WTC11 (cell line): ENCODE data around the gene ATP9B. TPM values are rescaled to one million over a fixed set of nuclear protein-coding genes. Genes with fewer than 3 reads are reported as not detected.
"Not testable (repeated sequence)": the region's sequence is repeated elsewhere in the genome, so short reads cannot be mapped to it uniquely, and the experiment has no call there.

Experiments
- ATAC-seq: fragments of 200-7000 bp; cut with Tn5 transposase; 2 replicates; pipeline ENCODE4 v1.10.0; 2021; ENCODE audit warnings: mild to moderate bottlenecking, moderate library complexity
- CTCF ChIA-PET: fragments of 300-600 bp; sonication (Branson Sonifier 250); formaldehyde crosslinking; loops from one replicate; lab custom pipeline; 2021; ENCODE audit warnings: antibody characterized with exemption; lab: Charles Lee
- POLR2A ChIA-PET: fragments of 350-600 bp; sonication (Branson Sonifier 250); formaldehyde crosslinking; loops from one replicate; lab custom pipeline; 2021; ENCODE audit warnings: antibody characterized with exemption; lab: Charles Lee
- DNase-seq: peaks from one replicate; pipeline ENCODE4 v3.0.0; 2021; ENCODE audit warnings: low spot score
- H3K27ac Mint-ChIP-seq: 2 replicates; pipeline ENCODE4 v1.8.0; 2021; ENCODE audit warnings: mixed read lengths
- H3K27me3 Mint-ChIP-seq: 2 replicates; pipeline ENCODE4 v1.8.0; 2021; ENCODE audit warnings: low read depth, mild to moderate bottlenecking, moderate library complexity, mixed read lengths
- H3K36me3 Mint-ChIP-seq: 2 replicates; pipeline ENCODE4 v1.8.0; 2021; ENCODE audit warnings: mixed read lengths
- H3K4me1 Mint-ChIP-seq: 2 replicates; pipeline ENCODE4 v1.8.0; 2022; ENCODE audit warnings: mixed read lengths
- H3K4me3 Mint-ChIP-seq: 2 replicates; pipeline ENCODE4 v1.8.0; 2021; ENCODE audit warnings: mild to moderate bottlenecking, moderate library complexity, mixed read lengths
- H3K9me3 Mint-ChIP-seq: 2 replicates; pipeline ENCODE4 v1.8.0; 2021; ENCODE audit warnings: mixed read lengths
- ATF1 ChIP-seq: sonication (generic); formaldehyde crosslinking; IDR thresholded peaks from 2 replicates; pipeline ENCODE4 v1.8.1; 2023; ENCODE audit warnings: mild to moderate bottlenecking, moderate library complexity, missing genetic modification reagents
- CTCF ChIP-seq: fragments of 200-600 bp; IDR thresholded peaks from 2 replicates; pipeline ENCODE4 v1.8.0; 2022; ENCODE audit warnings: antibody characterized with exemption
- EMX1 ChIP-seq: fragments of 250-450 bp; sonication (Bioruptor Pico); IDR thresholded peaks from 2 replicates; pipeline ENCODE4 v1.8.0; 2021; ENCODE audit warnings: mild to moderate bottlenecking
- FOXP1 ChIP-seq: sonication (generic); formaldehyde crosslinking; IDR thresholded peaks from 2 replicates; pipeline ENCODE4 v1.8.0; 2022; ENCODE audit warnings: missing genetic modification reagents, mild to moderate bottlenecking, moderate library complexity, borderline replicate concordance
- RORB ChIP-seq: fragments of 250-450 bp; sonication (Bioruptor Pico); IDR thresholded peaks from 2 replicates; pipeline ENCODE4 v1.9.0; 2021; ENCODE audit warnings: mild to moderate bottlenecking
- TEAD1 ChIP-seq: sonication (generic); formaldehyde crosslinking; IDR thresholded peaks from 2 replicates; pipeline ENCODE4 v1.8.0; 2022; ENCODE audit warnings: mild to moderate bottlenecking, missing genetic modification reagents
- ZNF263 ChIP-seq: sonication (generic); formaldehyde crosslinking; IDR thresholded peaks from 2 replicates; pipeline ENCODE4 v1.8.1; 2022; ENCODE audit warnings: low read depth, mild to moderate bottlenecking, moderate library complexity, missing genetic modification reagents
- ZNF281 ChIP-seq: sonication (generic); formaldehyde crosslinking; IDR thresholded peaks from 2 replicates; pipeline ENCODE4 v1.8.0; 2023; ENCODE audit warnings: mild to moderate bottlenecking, missing genetic modification reagents
- ZNF671 ChIP-seq: fragments of 250-450 bp; sonication (Bioruptor Pico); IDR thresholded peaks from 2 replicates; pipeline ENCODE4 v1.8.0; 2021; ENCODE audit warnings: mild to moderate bottlenecking
- total RNA-seq: library from RNA; stranded (reverse); gene quantifications from 3 replicates; pipeline ENCODE4 v1.2.3, GENCODE V29; 2021
- TF ChIP-seq, protein P1 (sequence below): fragments of 250-450 bp; sonication (Bioruptor Pico); IDR thresholded peaks from 2 replicates; pipeline ENCODE4 v1.8.0; 2021; ENCODE audit warnings: mild to moderate bottlenecking
- TF ChIP-seq, protein P2 (sequence below): fragments of 250-450 bp; sonication (Bioruptor Pico); IDR thresholded peaks from 2 replicates; pipeline ENCODE4 v1.9.0; 2021; ENCODE audit warnings: mild to moderate bottlenecking, borderline replicate concordance
- TF ChIP-seq, protein P3 (sequence below): sonication (generic); formaldehyde crosslinking; IDR thresholded peaks from 2 replicates; pipeline ENCODE4 v1.8.1; 2022; ENCODE audit warnings: low read depth, missing genetic modification reagents, borderline replicate concordance
- TF ChIP-seq, protein P4 (sequence below): sonication (generic); formaldehyde crosslinking; IDR thresholded peaks from 2 replicates; pipeline ENCODE4 v1.8.1; 2023; ENCODE audit warnings: mild to moderate bottlenecking, missing genetic modification reagents
- TF ChIP-seq, protein P5 (sequence below): sonication (generic); formaldehyde crosslinking; IDR thresholded peaks from 2 replicates; pipeline ENCODE4 v1.8.0; 2022; ENCODE audit warnings: mild to moderate bottlenecking, missing genetic modification reagents

The ATP9B gene
- total RNA-seq, 1 experiment from 2014 or later: 19.0 TPM

- CTCF ChIA-PET: no interaction called here
- Mint-ChIP-seq H3K4me1 (peaks cover 3% of the 10 kb centered on the region; the same call in 1 of the 2 replicates), H3K27ac (no peak overlapping the region), H3K4me3 (no peak overlapping the region), H3K27me3 (no peaks in the 10 kb centered on the region), H3K36me3 (peaks cover 19% of the 10 kb centered on the region), H3K9me3 (peaks cover 8% of the 10 kb centered on the region)
- ATAC-seq (no peak), DNase-seq (no peak)
- POLR2A ChIA-PET: no interaction called here
- TF ChIP-seq ZNF263 (no peak), ZNF281 (no peak), RORB (CRISPR knock-in tag) (no peak), FOXP1 (CRISPR knock-in tag) (no peak), CTCF (no peak), ATF1 (CRISPR knock-in tag) (no peak), TEAD1 (CRISPR knock-in tag) (no peak), EMX1 (CRISPR knock-in tag) (no peak), ZNF671 (CRISPR knock-in tag) (no peak)
- TF ChIP-seq, protein P1, sequence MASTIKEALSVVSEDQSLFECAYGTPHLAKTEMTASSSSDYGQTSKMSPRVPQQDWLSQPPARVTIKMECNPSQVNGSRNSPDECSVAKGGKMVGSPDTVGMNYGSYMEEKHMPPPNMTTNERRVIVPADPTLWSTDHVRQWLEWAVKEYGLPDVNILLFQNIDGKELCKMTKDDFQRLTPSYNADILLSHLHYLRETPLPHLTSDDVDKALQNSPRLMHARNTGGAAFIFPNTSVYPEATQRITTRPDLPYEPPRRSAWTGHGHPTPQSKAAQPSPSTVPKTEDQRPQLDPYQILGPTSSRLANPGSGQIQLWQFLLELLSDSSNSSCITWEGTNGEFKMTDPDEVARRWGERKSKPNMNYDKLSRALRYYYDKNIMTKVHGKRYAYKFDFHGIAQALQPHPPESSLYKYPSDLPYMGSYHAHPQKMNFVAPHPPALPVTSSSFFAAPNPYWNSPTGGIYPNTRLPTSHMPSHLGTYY: no peak
- TF ChIP-seq, protein P2, sequence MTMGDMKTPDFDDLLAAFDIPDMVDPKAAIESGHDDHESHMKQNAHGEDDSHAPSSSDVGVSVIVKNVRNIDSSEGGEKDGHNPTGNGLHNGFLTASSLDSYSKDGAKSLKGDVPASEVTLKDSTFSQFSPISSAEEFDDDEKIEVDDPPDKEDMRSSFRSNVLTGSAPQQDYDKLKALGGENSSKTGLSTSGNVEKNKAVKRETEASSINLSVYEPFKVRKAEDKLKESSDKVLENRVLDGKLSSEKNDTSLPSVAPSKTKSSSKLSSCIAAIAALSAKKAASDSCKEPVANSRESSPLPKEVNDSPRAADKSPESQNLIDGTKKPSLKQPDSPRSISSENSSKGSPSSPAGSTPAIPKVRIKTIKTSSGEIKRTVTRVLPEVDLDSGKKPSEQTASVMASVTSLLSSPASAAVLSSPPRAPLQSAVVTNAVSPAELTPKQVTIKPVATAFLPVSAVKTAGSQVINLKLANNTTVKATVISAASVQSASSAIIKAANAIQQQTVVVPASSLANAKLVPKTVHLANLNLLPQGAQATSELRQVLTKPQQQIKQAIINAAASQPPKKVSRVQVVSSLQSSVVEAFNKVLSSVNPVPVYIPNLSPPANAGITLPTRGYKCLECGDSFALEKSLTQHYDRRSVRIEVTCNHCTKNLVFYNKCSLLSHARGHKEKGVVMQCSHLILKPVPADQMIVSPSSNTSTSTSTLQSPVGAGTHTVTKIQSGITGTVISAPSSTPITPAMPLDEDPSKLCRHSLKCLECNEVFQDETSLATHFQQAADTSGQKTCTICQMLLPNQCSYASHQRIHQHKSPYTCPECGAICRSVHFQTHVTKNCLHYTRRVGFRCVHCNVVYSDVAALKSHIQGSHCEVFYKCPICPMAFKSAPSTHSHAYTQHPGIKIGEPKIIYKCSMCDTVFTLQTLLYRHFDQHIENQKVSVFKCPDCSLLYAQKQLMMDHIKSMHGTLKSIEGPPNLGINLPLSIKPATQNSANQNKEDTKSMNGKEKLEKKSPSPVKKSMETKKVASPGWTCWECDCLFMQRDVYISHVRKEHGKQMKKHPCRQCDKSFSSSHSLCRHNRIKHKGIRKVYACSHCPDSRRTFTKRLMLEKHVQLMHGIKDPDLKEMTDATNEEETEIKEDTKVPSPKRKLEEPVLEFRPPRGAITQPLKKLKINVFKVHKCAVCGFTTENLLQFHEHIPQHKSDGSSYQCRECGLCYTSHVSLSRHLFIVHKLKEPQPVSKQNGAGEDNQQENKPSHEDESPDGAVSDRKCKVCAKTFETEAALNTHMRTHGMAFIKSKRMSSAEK: no peak
- TF ChIP-seq, protein P3, sequence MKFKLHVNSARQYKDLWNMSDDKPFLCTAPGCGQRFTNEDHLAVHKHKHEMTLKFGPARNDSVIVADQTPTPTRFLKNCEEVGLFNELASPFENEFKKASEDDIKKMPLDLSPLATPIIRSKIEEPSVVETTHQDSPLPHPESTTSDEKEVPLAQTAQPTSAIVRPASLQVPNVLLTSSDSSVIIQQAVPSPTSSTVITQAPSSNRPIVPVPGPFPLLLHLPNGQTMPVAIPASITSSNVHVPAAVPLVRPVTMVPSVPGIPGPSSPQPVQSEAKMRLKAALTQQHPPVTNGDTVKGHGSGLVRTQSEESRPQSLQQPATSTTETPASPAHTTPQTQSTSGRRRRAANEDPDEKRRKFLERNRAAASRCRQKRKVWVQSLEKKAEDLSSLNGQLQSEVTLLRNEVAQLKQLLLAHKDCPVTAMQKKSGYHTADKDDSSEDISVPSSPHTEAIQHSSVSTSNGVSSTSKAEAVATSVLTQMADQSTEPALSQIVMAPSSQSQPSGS (CRISPR knock-in tag): no peak
- TF ChIP-seq, protein P4, sequence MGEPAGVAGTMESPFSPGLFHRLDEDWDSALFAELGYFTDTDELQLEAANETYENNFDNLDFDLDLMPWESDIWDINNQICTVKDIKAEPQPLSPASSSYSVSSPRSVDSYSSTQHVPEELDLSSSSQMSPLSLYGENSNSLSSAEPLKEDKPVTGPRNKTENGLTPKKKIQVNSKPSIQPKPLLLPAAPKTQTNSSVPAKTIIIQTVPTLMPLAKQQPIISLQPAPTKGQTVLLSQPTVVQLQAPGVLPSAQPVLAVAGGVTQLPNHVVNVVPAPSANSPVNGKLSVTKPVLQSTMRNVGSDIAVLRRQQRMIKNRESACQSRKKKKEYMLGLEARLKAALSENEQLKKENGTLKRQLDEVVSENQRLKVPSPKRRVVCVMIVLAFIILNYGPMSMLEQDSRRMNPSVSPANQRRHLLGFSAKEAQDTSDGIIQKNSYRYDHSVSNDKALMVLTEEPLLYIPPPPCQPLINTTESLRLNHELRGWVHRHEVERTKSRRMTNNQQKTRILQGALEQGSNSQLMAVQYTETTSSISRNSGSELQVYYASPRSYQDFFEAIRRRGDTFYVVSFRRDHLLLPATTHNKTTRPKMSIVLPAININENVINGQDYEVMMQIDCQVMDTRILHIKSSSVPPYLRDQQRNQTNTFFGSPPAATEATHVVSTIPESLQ (CRISPR knock-in tag): no peak
- TF ChIP-seq, protein P5, sequence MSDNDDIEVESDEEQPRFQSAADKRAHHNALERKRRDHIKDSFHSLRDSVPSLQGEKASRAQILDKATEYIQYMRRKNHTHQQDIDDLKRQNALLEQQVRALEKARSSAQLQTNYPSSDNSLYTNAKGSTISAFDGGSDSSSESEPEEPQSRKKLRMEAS (CRISPR knock-in tag): no peak
Observed at GRCh38 chr18:79327199-79327721, 258.1 kb downstream of the ATP9B start.

GRCh38 chr18:79327915-79328314 is 258.7 kb downstream of the ATP9B start:
- H3K4me1 Mint-ChIP-seq, H3K9me3 Mint-ChIP-seq, H3K4me3 Mint-ChIP-seq, H3K27ac Mint-ChIP-seq, CTCF ChIA-PET, DNase-seq, POLR2A ChIA-PET, ATAC-seq, H3K27me3 Mint-ChIP-seq: not testable (repeated sequence)
- H3K36me3 Mint-ChIP-seq: peaks cover 19% of the 10 kb centered on the region
